K562 (cell line): ENCODE measurements around the gene FBN1. TPM values are rescaled to one million over a fixed set of nuclear protein-coding genes. Genes with fewer than 3 reads are reported as not detected.

Experiments used
- ATAC-seq: fragments of 200-7000 bp; cut with Tn5 transposase; 3 replicates; pipeline ENCODE4 v1.9.1; 2020; ENCODE audit warnings: moderate library complexity
- BruUV-seq: library from RNA; stranded (reverse); fragments of 400-500 nt; replicated peaks from 2 replicates; lab custom pipeline; 2021; lab: Mats Ljungman, UMichigan
- CTCF ChIA-PET: fragments of 300-600 bp; formaldehyde crosslinking; extraction: SDS; loops from one replicate; lab custom pipeline; 2021; ENCODE audit warnings: low intra/inter-chr PET ratio; lab: Yijun Ruan, JAX
- POLR2A ChIA-PET: fragments of 300-600, 350-650 bp; sonication (Branson Sonifier 250); formaldehyde crosslinking; extraction: SDS; loops from one replicate; lab custom pipeline; 2021; ENCODE audit warnings: antibody characterized with exemption, inconsistent platforms; lab: Yijun Ruan, JAX
- DNase-seq, 4 experiments: peaks; one replicate each; pipeline versions ENCODE4 v3.0.0 to v3.0.0-alpha.2; 2011 to 2018; ENCODE audit warnings: low spot score in 3 of 4, mixed read lengths in 3 of 4; ENCODE audit errors: extremely low read depth in 1 of 4
- FAIRE-seq: peaks from 2 replicates; lab custom pipeline; 2011; peaks lifted over from hg19 to GRCh38; lab: Jason Lieb, UNC
- H2AFZ ChIP-seq: 2 replicates; pipeline ENCODE4 v1.6.0; 2011; ENCODE audit warnings: low read depth, low read length, control low read depth, inconsistent platforms
- H3K27ac ChIP-seq: fragments of 200-600 bp; 3 replicates; pipeline ENCODE4 v1.8.0; 2011; ENCODE audit warnings: low read depth, mild to moderate bottlenecking, control low read depth, inconsistent platforms, low read length, moderate library complexity, mixed read lengths; ENCODE audit errors: extremely low read depth
- H3K27me3 ChIP-seq, 2 experiments: fragments of 300-600 bp in 1 of 2; 2 replicates in 1 of 2; 3 replicates in 1 of 2; pipeline versions ENCODE4 v1.6.0 to v1.8.0; 2011; ENCODE audit warnings: inconsistent platforms in 2 of 2, low read length in 2 of 2, mild to moderate bottlenecking in 1 of 2, mixed read lengths in 1 of 2, moderate library complexity in 1 of 2; ENCODE audit not compliant: control insufficient read depth in 2 of 2, insufficient read depth in 2 of 2
- H3K36me3 ChIP-seq: fragments of 300-600 bp; 3 replicates; pipeline ENCODE4 v1.8.0; 2011; ENCODE audit warnings: mild to moderate bottlenecking, low read length, inconsistent platforms; ENCODE audit not compliant: control insufficient read depth, insufficient read depth
- H3K4me1 ChIP-seq, 2 experiments: fragments of 200-600 bp in 1 of 2; replicated peaks in 1 of 2; 2 replicates in 1 of 2; 3 replicates in 1 of 2; pipeline versions ENCODE4 v1.5.1 to v1.8.0; 2011; ENCODE audit warnings: inconsistent platforms in 2 of 2, low read length in 2 of 2, mild to moderate bottlenecking in 1 of 2, mixed read lengths in 1 of 2, moderate library complexity in 1 of 2; ENCODE audit not compliant: control insufficient read depth in 2 of 2, insufficient read depth in 2 of 2
- H3K4me2 ChIP-seq: 2 replicates; pipeline ENCODE4 v1.6.1; 2011; ENCODE audit warnings: low read length, control low read depth, inconsistent platforms, mixed read lengths; ENCODE audit not compliant: insufficient read depth
- H3K4me3 ChIP-seq: fragments of 200-600 bp; sonication (generic), shearing (Covaris generic); 2 replicates; pipeline ENCODE4 v1.5.1; 2016; ENCODE audit warnings: control low read depth, inconsistent platforms
- H3K79me2 ChIP-seq: fragments of 200-600 bp; 3 replicates; pipeline ENCODE4 v1.8.0; 2011; ENCODE audit warnings: low read length, inconsistent platforms; ENCODE audit not compliant: control insufficient read depth, insufficient read depth
- H3K9ac ChIP-seq, 2 experiments: 2 replicates each; pipeline versions ENCODE4 v1.6.0 to v1.6.1; 2011; ENCODE audit warnings: low read depth in 2 of 2, low read length in 2 of 2, control low read depth in 1 of 2, inconsistent platforms in 1 of 2, mild to moderate bottlenecking in 1 of 2, mixed read lengths in 1 of 2; ENCODE audit not compliant: insufficient read depth in 1 of 2
- H3K9me1 ChIP-seq: one replicate; pipeline ENCODE4 v1.6.0; 2011; ENCODE audit warnings: inconsistent platforms, mild to moderate bottlenecking, low read length, moderate library complexity; ENCODE audit not compliant: control insufficient read depth, insufficient read depth
- H3K9me3 ChIP-seq: replicated peaks from 2 replicates; pipeline ENCODE4 v1.5.1; 2011; ENCODE audit warnings: low read depth, low read length, inconsistent platforms; ENCODE audit not compliant: control insufficient read depth, insufficient read depth
- H4K20me1 ChIP-seq: replicated peaks from 2 replicates; pipeline ENCODE4 v1.6.1; 2011; ENCODE audit warnings: low read length, inconsistent platforms, mixed read lengths; ENCODE audit not compliant: control insufficient read depth, insufficient read depth
- BACH1 ChIP-seq: fragments of 200-800 bp; sonication (Bioruptor generic); IDR thresholded peaks from 2 replicates; pipeline ENCODE4 v1.6.1; 2016; ENCODE audit warnings: missing genetic modification characterization, missing compliant biosample characterization
- BRCA1 ChIP-seq, 2 experiments: fragments of 450-650 bp in 1 of 2; sonication (generic) in 1 of 2; formaldehyde crosslinking in 1 of 2; IDR thresholded peaks; 2 replicates each; pipeline versions ENCODE4 v1.5.0 to v1.6.1; 2017 to 2020; ENCODE audit warnings: mild to moderate bottlenecking in 1 of 2, missing genetic modification reagents in 1 of 2
- CBX1 ChIP-seq: sonication (generic); IDR thresholded peaks from 2 replicates; pipeline ENCODE4 v1.6.1; 2016; ENCODE audit warnings: antibody characterized with exemption, low read depth, mild to moderate bottlenecking
- GTF2F1 ChIP-seq: IDR thresholded peaks from 2 replicates; pipeline ENCODE4 v1.6.1; 2011; ENCODE audit warnings: low read depth, low read length, improper control_type of control experiment
- HCFC1 ChIP-seq: IDR thresholded peaks from 2 replicates; pipeline ENCODE4 v1.6.1; 2012; ENCODE audit warnings: low read depth, low read length, improper control_type of control experiment
- HSF4 ChIP-seq: fragments of 250-450 bp; sonication (Bioruptor Pico); IDR thresholded peaks from 2 replicates; pipeline ENCODE4 v2.1.2; 2022; ENCODE audit warnings: mild to moderate bottlenecking, moderate library complexity, borderline replicate concordance
- JUND ChIP-seq, 2 experiments: IDR thresholded peaks; 2 replicates in 1 of 2; 3 replicates in 1 of 2; pipeline ENCODE4 v1.6.1; 2011; ENCODE audit warnings: borderline replicate concordance in 2 of 2, low read depth in 2 of 2, low read length in 2 of 2, improper control_type of control experiment in 1 of 2, missing biosample characterization in 1 of 2, missing genetic modification characterization in 1 of 2, missing genetic modification reagents in 1 of 2
- MIER1 ChIP-seq: fragments of 450-650 bp; IDR thresholded peaks from 2 replicates; pipeline ENCODE4 v1.6.1; 2016; ENCODE audit warnings: antibody characterized with exemption, mild to moderate bottlenecking, low read depth
- OTX1 ChIP-seq: fragments of 450-650 bp; formaldehyde crosslinking; IDR thresholded peaks from 2 replicates; pipeline ENCODE4 v1.4.0; 2022; ENCODE audit warnings: mild to moderate bottlenecking
- SAFB ChIP-seq: fragments of 200-400 bp; formaldehyde crosslinking; IDR thresholded peaks from 2 replicates; pipeline ENCODE4 v1.6.1; 2017; ENCODE audit warnings: low read depth, low read length, borderline replicate concordance
- TAF7 ChIP-seq: fragments of 450-650 bp; IDR thresholded peaks from 2 replicates; pipeline ENCODE4 v1.6.1; 2016; ENCODE audit warnings: missing genetic modification characterization, missing compliant biosample characterization
- TBP ChIP-seq: optimal IDR thresholded peaks from 2 replicates; pipeline ENCODE3; 2011; ENCODE audit warnings: low read depth, low read length, improper control_type of control experiment
- U2AF1 ChIP-seq: fragments of 200-400 bp; formaldehyde crosslinking; optimal IDR thresholded peaks from 2 replicates; pipeline ENCODE3; 2017; ENCODE audit warnings: mild to moderate bottlenecking, low read depth, low read length, moderate library complexity
- ZNF133 ChIP-seq: fragments of 250-450 bp; sonication (Bioruptor Pico); IDR thresholded peaks from 2 replicates; pipeline ENCODE4 v1.4.0; 2020; ENCODE audit warnings: mild to moderate bottlenecking
- ZNF239 ChIP-seq: fragments of 250-450 bp; sonication (Bioruptor Pico); IDR thresholded peaks from 2 replicates; pipeline ENCODE4 v1.4.0; 2020; ENCODE audit warnings: mild to moderate bottlenecking
- ZNF589 ChIP-seq: fragments of 200-800 bp; sonication (Bioruptor generic); IDR thresholded peaks from 2 replicates; pipeline ENCODE4 v1.6.1; 2016; ENCODE audit warnings: low read depth, missing genetic modification characterization, missing compliant biosample characterization
- WGBS: fragments of 100-300 bp; shearing (Covaris generic); methylation state at CpG from one replicate; pipeline ENCODE4 v1.1.6; 2016; ENCODE audit warnings: low coverage, mixed read lengths; ENCODE audit not compliant: insufficient coverage; ENCODE audit errors: missing lambda C conversion rate; 5-methylcytosine and 5-hydroxymethylcytosine counted together
- in situ Hi-C: fragments of 300-500 bp; cut with MboI; formaldehyde crosslinking; loops from 4 replicates; pipeline ENCODE4 v1.15.0; 2018; ENCODE audit warnings: inconsistent platforms, mixed read lengths
- intact Hi-C: fragments of 100-400 bp; cut with micrococcal nuclease; formaldehyde crosslinking; loops from 2 replicates; pipeline ENCODE4 v1.14.2; 2022
- polyA plus RNA-seq, 8 experiments: library from polyadenylated mRNA; depleted of rRNA in 4 of 8; stranded (reverse) in 5 of 8; unstranded in 3 of 8; fragments of >200 nt; fragmentation: Nextera tagmentation in 2 of 8; fragmentation: Illumina TruSeq in 1 of 8; extraction: Ambion mirVana in 2 of 8; extraction: Trizol in 1 of 8; gene quantifications; 2 replicates each; pipeline versions ENCODE4 v1.2.1 to v1.2.3, GENCODE V29; 2011 to 2014; ENCODE audit warnings: inconsistent platforms in 1 of 8, missing spikeins in 1 of 8
- total RNA-seq, 7 experiments: library from RNA; depleted of rRNA in 6 of 7; stranded (reverse); fragments of >200 nt in 6 of 7; fragmentation: Illumina TruSeq in 2 of 7; extraction: Trizol in 2 of 7; gene quantifications; 2 replicates each; pipeline versions ENCODE4 v1.2.1 to v1.2.3, GENCODE V29; 2011 to 2021; ENCODE audit warnings: low replicate concordance in 1 of 7
- TF ChIP-seq, protein P1 (sequence below): sonication (generic); formaldehyde crosslinking; IDR thresholded peaks from 2 replicates; pipeline ENCODE4 v1.8.1; 2022; ENCODE audit warnings: missing genetic modification reagents

Gene FBN1
- total and polyA plus RNA-seq, 9 of the 15 experiments (the other 6 are each of a cell fraction or from before 2014, with no cell fraction given): 0.15 to 1.2 (median 0.60) TPM

DNA sequence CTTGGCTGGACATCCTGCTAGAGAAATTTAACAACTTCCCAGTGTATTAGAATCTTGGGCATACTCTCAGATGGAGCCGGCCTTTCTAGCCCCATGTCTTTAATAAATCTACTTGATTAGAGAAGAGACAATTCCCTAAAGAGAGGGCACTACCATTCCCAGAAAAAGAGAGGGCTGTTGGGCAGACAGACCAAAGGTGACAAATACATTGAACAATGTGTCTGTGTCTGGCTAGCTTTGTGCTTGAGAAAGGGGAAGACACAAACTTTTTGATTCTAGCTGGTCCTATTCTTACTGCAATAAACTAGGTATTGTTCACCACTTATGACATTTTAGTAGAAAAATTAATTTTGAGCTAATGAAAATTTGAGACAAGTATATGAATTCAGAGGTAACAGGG is 256.6 kb downstream of the FBN1 start:
- POLR2A ChIA-PET: no interaction called here
- intact Hi-C loops: no loop called here

More for the DNA sequence above, 256.6 kb downstream of the FBN1 start:
- H3K79me2 ChIP-seq: no peaks in the 10 kb centered on the region
- no peak for ATAC-seq
- CTCF ChIA-PET: no interaction called here
- no peaks in the 10 kb centered on the region for H3K4me1 ChIP-seq
- H2AFZ ChIP-seq: no peak overlapping the region
- in situ Hi-C loops: no loop called here
- no peak for FAIRE-seq
- TF ChIP-seq HSF4 (CRISPR knock-in tag) (no peak), OTX1 (CRISPR knock-in tag) (no peak), U2AF1 (no peak), GTF2F1 (no peak), SAFB (no peak), BRCA1 (IDR thresholded peaks at IDR 0.05) (no peak), BRCA1 (CRISPR knock-in tag; IDR thresholded peaks at IDR 0.05) (no peak), HCFC1 (no peak), ZNF589 (CRISPR knock-in tag) (no peak), ZNF239 (CRISPR knock-in tag) (no peak), TAF7 (tag) (no peak), ZNF133 (CRISPR knock-in tag) (no peak), CBX1 (no peak), BACH1 (tag) (no peak), MIER1 (no peak), JUND (IDR thresholded peaks at IDR 0.05; ENCODE audit: borderline replicate concordance, low read depth, low read length) (no peak), JUND (tag; IDR thresholded peaks at IDR 0.05; ENCODE audit: borderline replicate concordance, low read depth, low read length) (no peak), TBP (no peak)
- TF ChIP-seq, protein P1, sequence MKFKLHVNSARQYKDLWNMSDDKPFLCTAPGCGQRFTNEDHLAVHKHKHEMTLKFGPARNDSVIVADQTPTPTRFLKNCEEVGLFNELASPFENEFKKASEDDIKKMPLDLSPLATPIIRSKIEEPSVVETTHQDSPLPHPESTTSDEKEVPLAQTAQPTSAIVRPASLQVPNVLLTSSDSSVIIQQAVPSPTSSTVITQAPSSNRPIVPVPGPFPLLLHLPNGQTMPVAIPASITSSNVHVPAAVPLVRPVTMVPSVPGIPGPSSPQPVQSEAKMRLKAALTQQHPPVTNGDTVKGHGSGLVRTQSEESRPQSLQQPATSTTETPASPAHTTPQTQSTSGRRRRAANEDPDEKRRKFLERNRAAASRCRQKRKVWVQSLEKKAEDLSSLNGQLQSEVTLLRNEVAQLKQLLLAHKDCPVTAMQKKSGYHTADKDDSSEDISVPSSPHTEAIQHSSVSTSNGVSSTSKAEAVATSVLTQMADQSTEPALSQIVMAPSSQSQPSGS (CRISPR knock-in tag): no peak
- no peak overlapping the region for H3K9ac ChIP-seq
- no TSS peak for BruUV-seq
- DNase-seq: no peak
- H3K27me3 ChIP-seq: peaks cover 2 to 5% of the 10 kb centered on the region in 2 experiments; a peak in 3 of 5 replicates
- no peaks in the 10 kb centered on the region for H3K36me3 ChIP-seq
- no peak overlapping the region for H3K27ac ChIP-seq
- H4K20me1 ChIP-seq: no peaks in the 10 kb centered on the region
- H3K9me3 ChIP-seq: no peaks in the 10 kb centered on the region
- no peaks in the 10 kb centered on the region for H3K9me1 ChIP-seq
- WGBS: 0% methylated on average over 1 of the region's 1 CpG
- no peak overlapping the region for H3K4me2 ChIP-seq
- no peak overlapping the region for H3K4me3 ChIP-seq
